HG03571 (cell line): ENCODE measurements around the gene CCDC85C.
A peak's percentile ranks its signal among the peaks of the same experiment; 100 is the strongest.

ENCODE experiments used
- ATAC-seq: cut with Tn5 transposase; IDR thresholded peaks from one replicate; pipeline ENCODE4 v1.9.1; 2021; ENCODE audit not compliant: unreplicated experiment

CCDC85C gene

DNA sequence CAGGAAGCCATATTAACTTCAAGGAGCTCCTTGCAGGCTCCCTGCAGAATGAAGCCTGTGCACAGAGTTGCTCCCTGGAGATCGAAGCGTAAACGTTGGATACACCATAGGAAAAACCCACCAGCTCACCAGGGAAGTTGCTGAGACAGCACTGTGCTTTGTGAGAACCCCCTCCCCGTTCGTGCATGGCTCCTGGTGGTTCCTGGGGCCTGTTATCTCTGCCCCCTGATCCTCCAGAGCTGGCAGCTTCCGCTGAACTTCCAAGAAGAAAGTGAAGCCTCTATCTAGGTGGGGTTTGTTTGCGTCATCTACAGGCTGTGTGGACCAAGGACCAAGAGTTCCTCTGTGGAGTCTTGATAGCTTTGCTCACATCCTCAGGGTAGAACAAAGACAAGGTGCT, 2.4 kb upstream of the CCDC85C start:
- ATAC-seq = no peak

DNA sequence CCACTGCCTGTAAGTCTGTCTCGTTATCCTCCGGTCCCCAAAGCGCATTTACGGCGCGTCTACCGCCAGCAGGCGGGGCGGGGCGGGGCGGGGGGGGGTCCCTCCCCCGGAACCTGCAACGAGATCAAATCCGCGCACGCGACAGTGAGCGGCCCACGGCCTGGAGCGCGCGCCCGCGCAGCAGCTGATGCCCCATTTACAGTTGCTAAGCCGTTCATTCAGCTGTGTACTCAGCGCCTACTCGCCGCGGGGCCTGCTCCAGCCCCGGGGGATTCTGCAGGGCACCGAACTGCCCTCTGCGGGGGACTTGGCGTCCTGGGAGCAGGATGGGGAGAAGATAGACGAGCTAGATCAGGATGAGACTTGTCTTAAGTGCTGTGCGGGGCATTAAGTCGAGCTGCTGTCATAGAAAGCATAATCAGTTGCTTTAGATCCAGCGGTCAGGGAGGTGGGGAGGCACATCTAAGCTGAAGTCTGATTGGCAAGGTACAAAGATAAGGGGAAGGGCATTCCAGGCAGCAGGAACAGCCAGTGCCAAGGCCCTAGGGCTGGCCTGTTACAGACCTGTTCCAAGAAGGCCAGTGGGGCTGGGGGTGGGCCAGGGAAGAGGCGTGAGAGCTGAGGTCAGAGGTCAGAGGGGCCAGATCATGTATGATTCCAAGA, 1.4 kb upstream of the CCDC85C start:
- ATAC-seq = no peak

DNA sequence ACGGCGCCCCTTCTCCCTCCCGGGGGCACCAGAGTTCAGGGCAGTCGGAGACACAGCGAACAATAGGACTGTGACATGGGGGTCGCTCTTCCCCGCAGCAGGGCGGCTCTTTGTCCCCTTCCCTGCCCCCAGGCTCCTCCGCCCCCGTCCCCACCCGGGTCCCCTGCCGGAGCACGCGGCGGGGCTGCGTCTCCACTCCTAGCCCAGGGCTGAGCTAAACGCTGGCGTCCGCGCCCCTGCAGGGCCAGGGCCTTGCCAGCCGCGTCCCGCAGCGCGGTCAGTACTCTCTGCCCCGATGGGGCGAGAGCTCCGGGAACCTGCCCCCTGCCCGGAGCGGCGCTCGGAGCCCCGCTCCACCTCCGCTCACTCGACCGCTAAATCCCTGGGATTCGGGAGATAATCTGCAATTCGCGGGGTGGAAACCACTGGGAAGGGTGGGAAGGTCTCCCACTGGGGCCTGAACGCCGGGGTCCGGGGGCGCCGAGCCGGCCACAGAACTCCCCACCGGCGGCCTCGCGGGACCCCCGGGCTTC, 825 bp upstream of the CCDC85C start:
- peak; percentile 23 for ATAC-seq

DNA sequence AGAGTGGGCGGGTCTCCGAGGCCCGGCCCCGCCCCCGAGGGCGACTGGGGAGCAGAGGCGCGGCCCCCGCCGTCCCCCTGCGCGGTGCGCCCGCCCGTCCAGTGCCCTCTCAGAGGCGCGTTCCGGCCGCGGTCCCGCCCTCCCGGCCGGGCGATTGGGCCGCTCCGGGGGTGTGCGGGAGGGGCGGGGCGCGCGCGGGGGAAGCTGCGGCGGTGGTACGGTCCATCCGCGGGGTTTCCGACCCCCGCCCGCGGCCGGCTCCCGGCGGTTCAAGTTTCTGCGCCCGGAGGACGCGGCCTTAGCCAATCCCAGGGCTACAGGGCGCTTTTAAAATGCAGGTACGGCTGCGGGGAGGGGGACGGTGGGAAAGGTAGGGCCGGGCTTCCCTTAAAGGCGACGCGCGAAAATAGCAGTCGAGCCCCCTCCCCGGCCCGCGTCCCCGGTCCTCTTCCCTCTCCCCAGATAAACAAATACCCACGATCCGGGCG, 315 bp upstream of the CCDC85C start:
- ATAC-seq = peak; percentile 92

DNA sequence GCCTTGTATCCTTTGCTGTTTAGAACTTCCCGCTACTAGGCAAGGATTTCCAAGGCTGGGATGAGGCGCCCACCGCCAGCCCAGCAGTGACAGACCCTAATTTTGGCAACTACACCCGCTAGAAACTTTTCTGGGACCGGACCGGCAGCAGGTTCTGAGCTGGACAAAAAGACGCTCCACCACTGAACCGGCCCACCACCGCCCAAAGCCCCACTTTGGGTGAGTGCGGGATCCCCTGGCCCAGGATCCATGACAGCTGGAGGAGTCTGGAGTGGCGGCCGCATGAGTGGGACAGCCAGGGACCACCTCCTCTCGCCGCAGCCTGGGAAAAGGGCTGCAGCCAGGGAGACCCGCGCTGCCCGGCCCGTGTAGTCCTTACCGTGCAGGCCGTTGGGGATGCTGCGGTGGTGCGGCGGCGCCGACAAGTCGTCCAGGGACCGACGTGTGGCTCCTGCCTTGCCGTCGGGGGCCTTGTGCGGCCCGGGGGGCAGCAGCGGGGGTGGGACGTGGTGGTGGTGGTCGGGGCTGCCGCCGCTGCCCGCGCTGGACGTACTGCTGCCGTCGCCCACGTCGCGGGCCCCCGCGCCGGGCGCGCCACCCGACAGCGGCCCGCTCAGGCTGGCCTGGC, 1.1 kb downstream of the CCDC85C start:
- ATAC-seq = no peak

DNA sequence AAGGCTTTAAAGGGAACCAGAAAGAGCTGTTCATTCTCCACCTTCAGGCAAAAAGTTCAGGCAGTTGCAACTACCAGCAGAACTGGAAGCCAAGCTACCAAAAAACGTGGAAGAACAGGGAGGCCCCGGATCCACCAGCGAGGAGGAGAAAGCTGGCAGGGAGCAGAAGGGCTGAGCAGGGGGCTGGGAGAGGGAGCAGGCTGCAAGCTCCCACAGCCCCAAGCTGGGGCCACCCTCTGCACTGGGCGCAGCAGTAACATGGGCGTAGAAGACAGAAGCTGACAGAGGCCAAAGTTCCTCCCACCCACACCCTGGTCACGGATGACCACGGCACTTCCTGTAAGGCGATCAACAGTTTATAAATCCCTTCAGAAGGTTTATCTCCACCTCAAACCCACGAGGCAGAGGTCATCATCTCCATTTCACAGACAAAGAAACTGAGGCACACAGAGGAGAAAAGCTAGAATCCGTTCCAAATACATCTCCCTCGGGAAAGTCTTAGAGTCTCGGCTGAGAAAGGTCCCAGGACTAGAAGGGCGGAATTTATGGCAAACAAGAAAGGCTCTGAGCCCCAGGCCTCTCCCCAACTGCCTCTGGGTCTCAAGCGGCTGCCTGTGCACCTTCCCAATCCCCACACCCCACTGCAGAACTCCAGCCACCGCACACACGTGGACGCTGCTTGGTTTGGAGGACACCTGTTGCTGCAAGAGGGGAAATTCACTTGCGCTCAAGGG, 1.8 kb downstream of the CCDC85C start:
- no peak for ATAC-seq

DNA sequence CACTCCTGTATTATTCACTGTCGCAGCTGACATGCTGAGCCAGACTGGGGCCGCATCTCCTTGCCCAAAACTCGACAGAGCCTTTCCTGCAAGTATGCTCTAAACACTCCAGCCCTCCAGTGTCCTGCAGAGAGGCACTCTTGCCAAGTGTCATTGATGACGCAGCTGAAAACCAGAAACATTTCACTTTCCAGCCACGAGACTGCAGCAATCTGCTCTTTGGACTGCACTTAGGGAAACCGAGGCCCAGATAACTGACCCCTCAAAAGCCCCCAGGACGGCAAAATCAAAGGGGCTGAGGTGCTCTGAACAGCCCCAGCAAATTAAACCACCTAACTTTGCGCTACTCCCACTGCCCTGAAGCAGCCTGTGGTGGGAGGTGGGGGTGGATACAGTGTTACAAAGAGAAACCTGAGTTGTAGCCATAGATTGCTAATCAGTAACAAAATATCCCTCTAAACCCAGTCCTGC, 2.6 kb downstream of the CCDC85C start:
- no peak for ATAC-seq

DNA sequence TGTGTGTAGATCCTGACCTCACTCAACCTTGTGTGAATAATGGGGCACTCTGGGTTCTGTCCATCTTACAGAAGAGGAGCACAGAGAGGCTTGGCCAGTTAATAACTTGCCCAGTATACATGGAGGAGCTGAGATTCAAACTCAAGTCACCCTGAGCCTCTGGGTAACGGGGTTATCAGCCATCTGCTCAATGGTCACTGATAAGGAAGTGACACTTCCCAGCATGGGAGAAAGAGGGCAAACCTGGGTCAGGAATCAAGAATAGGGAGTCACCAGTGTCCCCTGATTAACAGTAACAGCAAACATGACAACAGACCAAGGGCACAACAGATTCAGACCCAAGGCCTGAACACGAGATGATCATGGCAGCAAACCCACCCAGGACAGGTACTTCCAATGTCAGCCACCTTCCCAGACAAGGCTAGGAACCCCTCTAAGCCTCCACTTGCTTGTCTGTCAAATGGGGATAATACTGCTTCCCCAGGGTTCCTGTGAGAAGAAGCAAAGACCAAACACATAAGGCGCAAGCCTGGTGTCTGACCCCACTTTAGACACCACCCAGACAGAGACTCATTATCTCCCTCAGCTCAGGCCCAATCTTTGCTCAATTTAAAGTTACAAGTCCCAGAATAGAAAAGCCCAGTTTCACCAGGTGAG, 3.6 kb downstream of the CCDC85C start:
- no peak for ATAC-seq

DNA sequence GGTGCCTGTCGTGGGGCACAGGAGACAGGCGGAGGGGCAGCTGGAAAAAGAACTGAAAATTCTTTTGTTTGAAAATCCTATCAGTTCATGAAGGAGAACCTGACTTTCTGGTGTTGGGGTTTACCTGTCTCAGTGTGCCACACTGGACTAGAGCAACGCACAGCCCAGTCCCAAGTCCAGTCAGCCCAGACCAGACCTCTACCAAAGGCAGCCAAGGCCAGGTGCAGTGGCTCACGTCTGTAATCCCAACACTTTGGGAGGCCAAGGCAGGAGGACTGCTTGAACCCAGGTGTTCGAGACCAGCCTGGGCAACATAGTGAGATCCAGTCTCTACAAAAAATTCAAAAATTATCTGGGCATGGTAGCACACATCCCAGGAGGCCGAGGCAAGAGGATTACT, 4.6 kb downstream of the CCDC85C start:
- ATAC-seq = no peak

DNA sequence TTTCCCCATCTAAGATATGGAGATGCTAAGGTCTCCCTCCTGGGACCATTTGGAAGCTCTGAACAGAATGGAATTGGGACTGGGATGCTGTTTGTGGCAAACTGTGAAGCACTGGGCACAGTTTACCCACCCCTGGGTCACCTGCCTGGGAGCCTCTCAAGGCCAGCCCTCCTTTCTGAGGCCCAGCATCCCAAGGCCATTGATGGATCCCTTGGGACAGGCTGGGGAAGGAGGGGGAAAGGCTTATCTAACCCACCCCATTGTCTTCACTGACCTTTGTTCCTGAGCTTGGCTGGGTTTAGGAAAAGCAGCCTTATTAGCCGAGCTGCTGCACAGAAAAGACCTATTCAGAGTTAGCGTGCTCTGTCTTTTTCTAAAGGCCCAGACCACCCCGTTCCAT, 5.2 kb downstream of the CCDC85C start:
- ATAC-seq = no peak

DNA sequence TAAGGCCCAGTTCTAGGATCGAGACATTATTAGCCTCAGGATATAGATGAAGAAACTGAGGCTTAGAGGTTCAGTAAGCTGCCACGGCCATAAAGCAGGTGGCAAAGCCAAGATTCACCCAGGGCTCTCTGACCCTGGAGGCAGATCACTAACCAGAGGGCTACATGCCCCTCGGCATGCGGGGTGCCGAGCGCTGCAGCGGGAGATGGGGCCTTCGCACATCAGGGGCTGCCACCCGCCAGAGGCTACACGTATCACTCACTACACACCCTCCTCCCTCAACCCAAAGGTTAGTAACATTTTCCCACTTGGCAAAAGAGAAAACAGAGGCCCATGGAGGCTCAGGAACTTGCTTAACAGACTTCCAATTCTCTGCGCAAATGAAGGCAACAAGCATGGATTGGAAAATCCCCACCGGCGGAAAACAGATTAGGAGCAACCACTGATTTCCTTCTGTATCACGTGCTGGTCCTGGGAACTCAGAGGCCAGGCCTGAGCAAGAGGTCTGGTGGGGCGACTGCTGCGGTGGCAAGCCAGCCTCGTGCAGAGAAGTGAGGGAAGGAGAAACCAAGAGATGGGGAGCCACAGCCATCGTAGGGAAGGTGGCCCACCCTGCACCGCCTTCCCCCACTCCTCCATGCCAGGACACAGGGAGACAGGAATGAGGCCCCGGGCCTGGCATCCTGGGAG, 6.0 kb downstream of the CCDC85C start:
- ATAC-seq = no peak

DNA sequence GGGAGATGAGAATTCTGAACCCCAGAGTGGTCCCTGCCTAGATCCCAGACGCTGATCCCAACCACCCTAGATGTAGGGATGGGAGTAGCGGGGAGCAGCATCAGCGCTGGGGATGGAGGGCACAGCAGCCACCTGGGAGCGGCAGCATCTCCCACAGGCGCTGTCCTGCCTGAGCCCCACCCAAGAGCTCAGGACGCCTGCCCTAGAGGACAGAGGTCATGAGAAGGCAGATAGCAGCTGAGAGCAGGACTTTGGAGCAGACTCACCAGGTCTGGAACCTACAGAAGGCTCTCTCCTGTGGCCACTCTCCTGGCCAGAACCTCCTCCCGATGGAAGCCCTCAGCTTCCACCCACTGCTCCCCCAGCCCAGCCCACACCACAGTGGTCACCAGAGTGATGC, 7.2 kb downstream of the CCDC85C start:
- no peak for ATAC-seq

DNA sequence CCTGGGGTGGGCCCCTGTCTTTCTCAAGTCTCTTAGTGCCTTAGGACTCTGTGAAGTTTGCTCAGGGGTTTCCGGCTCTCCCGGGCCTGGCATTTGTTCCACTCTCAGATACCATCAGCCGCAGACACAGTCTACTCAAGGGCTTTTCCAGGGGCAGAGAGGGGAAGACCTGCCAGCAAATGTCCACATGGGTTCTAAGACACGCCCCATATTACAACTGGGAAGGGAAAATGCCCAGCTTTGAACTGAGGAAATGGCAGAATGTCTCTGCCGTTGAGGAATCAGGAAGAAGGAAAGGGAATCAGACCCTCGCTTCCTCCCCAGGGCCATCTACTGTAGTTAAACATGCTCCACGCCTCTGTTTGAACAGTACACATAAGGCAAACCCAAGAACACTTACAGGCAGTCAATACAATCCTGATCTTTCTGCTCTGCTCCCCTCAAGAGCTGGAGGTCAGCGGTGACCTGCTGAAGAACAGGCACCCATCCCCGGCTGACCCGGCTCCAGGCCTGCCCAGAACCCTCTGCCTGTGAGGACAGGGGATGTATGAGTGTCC, 7.9 kb downstream of the CCDC85C start:
- no peak for ATAC-seq

DNA sequence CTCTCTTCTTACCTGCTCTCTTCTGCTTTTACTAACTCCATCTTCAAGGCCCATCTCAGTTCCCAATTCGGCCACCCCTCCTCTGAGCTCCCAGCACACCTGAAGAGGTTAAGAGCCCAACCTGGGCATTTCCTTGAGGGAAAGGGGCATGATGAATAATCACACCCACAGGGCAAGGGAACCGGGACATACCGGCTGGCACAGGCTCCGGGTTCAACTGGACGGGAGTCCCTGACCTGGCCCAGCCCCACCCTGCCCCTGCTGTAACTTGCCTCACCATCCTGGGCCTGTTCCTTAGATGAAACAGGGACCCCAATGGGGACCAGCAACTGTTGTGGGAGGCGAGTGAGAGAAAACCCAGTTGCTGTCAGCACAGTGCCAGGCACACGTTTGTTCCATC, 8.5 kb downstream of the CCDC85C start:
- ATAC-seq = no peak

DNA sequence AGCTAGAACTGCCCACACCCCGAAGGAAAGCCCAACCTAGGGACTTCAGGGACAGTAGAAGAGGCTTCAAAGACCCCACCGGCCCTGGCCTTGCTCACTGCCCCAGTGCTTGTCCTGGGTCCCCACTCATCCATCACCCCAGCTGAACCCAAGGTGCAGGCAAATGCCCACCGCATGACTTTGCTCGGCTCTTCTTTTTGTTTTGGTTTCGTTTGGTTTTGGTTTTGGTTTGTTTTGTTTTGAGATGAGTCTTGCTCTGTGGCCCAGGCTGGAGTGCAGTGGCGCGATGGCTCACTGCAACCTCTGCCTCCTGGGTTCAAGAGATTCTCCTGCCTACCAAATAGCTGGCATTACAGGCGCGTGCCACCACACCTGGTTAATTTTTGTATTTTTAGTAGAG, 9.0 kb downstream of the CCDC85C start:
- peak; percentile 90 for ATAC-seq

DNA sequence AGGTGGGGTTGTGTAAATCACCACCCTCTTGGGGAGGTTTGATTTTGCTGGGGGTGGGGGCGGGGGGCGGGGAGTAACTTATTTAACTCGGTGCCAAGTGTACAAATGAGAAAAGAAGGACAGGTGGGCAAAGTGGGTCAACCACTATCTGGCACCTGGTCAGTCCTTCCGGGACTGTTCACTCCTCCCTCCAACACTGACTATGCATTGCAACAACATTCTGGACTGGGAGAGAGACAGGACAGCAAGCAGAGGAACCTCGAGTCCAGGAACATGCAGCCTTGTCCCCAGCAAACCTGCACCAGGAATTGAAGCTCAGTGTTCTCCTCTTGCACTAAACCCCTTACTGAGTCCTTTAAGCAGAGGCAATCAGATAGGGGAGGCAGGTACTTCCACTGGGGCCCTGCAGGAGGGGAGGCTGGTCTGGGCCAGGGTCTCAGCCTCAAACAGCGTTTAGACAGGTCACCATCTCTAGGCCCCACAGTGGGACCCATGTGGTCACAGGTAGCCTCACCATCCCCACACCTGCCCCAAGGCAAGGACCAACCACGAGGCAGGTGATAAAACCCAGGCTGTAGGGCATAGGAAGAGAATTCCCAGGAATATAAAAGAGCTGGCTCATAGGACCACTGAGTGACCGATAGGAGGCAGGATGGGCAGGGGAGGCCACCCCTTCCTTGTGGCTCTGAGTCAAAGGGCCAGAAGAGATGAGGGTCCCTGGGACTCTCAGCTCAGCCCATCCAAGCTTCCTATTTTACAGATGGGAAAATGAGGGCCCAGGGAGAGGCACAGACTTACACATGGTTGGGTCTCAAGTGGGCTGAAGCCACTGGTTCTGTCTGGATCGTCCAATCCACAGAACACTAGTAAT, 9.8 kb downstream of the CCDC85C start:
- no peak for ATAC-seq

DNA sequence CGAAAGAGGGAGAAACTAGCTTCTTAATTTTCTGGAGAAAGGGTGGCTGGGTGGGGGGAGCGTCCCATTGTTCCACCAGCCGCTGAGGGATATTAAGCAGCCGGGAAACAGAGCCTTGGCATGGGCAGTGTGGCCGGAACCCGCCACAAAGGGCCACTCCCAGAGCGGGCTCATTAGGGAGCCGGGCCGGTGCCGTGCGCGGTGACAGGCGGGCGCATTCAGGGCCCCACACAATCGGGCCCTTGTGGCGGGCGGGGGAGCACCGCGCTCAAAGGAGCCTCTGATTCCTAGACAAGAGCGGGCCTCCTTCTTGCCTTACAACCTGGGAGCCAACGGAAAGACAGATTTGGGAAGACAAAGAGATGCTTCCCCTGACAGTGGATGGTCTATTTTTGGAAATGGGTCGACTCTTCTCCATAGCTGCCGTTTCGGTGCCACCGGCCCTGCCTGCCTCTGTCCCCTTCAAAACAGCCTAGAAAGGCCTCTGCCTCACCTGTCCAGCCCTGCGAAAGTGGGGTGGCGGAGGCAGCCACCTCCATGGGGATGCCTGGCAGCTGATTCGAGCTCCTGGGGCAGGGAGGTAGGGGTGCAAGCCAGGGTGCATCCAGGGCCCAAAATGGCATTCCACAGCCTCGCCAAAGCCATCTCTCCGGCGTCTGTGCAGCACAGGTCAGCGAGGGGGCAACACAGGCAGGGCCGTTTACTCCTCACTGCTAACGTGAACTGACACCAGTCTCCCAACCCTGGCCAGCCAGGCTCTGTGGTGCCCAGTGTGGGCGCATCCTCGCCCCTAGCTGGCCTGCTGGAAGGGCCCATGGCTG, 10.9 kb downstream of the CCDC85C start:
- no peak for ATAC-seq

DNA sequence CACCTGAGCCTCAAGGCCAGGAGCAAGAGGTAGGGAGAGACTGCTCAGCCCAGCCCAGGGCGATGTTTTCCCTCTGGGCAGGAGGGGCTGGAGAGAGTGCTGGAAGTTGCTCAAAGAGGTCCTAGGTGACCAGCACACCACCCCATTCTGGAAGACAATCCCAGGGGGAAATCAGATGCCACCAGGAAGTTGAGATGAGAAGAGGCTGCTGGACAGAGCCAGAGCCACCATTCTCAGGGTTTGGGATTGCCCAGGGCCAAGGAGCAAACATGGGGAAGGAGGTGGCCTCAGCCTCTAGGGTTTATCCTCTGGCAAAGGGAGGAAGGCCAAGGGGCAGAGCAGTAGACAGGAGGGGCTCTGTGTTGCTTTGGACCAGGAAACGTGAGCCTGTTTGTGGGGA, 11.6 kb downstream of the CCDC85C start:
- ATAC-seq = no peak
